ENCODE measurements around the gene VPS8.

Gene VPS8

GRCh38 chr3:184796954-184797353 is 15.0 kb upstream of the VPS8 start:
- DNase-seq (ENCODE audit: extremely low read depth, low read depth), result no peak
- TF ChIP-seq, protein P1, sequence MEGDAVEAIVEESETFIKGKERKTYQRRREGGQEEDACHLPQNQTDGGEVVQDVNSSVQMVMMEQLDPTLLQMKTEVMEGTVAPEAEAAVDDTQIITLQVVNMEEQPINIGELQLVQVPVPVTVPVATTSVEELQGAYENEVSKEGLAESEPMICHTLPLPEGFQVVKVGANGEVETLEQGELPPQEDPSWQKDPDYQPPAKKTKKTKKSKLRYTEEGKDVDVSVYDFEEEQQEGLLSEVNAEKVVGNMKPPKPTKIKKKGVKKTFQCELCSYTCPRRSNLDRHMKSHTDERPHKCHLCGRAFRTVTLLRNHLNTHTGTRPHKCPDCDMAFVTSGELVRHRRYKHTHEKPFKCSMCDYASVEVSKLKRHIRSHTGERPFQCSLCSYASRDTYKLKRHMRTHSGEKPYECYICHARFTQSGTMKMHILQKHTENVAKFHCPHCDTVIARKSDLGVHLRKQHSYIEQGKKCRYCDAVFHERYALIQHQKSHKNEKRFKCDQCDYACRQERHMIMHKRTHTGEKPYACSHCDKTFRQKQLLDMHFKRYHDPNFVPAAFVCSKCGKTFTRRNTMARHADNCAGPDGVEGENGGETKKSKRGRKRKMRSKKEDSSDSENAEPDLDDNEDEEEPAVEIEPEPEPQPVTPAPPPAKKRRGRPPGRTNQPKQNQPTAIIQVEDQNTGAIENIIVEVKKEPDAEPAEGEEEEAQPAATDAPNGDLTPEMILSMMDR (IDR thresholded peaks at IDR 0.05; ENCODE audit: low read depth, low read length), result no peak

- no peak for DNase-seq (ENCODE audit: extremely low read depth, low read depth)
- TF ChIP-seq, protein P1 (IDR thresholded peaks at IDR 0.05; ENCODE audit: low read depth, low read length), result no peak
Measured at GRCh38 chr3:184798120-184798519, 13.8 kb upstream of the VPS8 start.

GRCh38 chr3:184800349-184800930 is 11.5 kb upstream of the VPS8 start:
- TF ChIP-seq, protein P1 (IDR thresholded peaks at IDR 0.05; ENCODE audit: low read depth, low read length), result no peak
- DNase-seq (ENCODE audit: extremely low read depth, low read depth), result no peak

DNA sequence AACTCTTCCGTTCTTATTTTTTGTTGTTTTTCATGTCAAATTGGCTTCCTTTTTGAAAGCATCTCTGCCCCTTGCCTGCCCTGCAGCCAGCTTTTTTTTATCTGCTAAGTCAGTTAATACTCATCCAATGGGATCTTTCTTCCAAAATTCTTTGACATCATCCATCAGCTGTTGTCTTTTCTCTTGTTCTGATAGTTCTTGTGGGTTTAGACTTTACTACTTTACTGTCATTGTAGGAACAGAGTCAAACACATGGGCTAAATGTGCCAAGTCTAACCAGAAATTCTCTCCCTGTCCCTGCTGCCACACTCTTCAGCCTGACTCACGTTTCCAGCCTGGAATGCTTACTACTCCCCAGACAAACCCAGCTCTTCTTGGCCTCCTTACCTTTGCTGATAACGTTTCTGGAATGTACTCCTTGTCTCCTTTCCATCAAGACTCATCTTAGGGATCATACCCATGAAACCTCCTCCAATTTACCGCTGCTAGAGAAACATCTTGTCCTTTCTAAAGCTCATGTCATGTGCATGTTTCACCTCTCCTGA is 10.7 kb upstream of the VPS8 start:
- no peak for DNase-seq (ENCODE audit: extremely low read depth, low read depth)
- TF ChIP-seq, protein P1 (IDR thresholded peaks at IDR 0.05; ENCODE audit: low read depth, low read length), result no peak

DNA sequence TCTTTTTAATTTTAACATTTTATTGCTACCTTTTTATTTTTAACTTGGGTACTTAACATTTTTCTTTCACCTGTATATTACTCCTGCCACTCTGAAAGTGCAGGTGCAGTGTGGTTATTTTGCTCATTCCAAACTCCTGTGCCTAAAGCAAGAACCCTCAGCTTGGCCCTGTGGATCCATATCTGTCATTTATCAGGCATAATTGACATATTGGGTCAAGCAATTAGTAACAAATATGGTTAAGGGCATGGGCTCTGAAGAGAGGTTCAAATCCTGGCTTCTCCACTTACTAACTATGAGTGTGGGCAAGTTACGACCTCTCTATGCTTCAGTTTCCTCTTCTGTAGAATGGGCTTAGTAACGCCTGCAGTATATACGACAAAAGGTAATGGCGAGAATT is 9.8 kb upstream of the VPS8 start:
- no peak for DNase-seq (ENCODE audit: extremely low read depth, low read depth)
- TF ChIP-seq, protein P1 (IDR thresholded peaks at IDR 0.05; ENCODE audit: low read depth, low read length), result no peak

- no peak for DNase-seq (ENCODE audit: extremely low read depth, low read depth)
- TF ChIP-seq, protein P1 (IDR thresholded peaks at IDR 0.05; ENCODE audit: low read depth, low read length), result no peak
Measured at GRCh38 chr3:184804801-184805200, 7.2 kb upstream of the VPS8 start.

DNA sequence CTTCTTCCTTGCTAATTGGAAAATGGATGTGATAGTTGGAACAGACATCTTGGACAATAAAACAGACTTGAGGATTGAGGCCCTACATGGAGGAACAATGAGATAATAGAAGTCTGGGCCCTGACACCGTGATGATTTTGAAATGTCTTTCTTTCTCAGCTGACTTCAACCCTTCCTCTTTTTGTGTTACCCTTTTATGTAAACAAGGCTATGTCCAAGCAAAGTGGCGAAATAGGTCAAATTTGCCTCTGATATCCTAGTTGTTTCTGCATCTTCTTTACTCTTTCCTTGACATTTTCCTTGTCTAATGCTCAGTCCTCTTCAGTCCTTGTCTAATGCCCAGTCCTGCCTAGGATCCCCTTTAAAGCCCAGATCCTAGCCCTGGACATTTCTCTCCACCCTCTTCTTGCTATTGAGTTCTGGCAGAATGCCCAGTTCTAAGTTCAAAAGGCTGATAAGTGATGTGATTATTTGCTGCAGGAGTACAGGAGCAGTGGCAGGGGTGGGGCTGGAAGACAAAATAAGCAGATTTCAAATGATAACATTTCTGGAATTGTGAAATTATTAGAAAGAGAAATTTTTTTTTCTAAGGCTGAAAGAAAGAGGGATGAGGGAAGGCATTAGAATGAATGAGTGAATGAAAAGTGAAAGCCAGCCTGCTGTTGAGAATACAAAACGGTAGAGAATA is 6.5 kb upstream of the VPS8 start:
- DNase-seq (ENCODE audit: extremely low read depth, low read depth), result no peak
- TF ChIP-seq, protein P1 (IDR thresholded peaks at IDR 0.05; ENCODE audit: low read depth, low read length), result no peak
